Stimulated activated naive CD4-positive, alpha-beta T cell treated with Interleukin-2 at 50 U/mL for 16 hours (primary cell): Measurements from ENCODE around the gene ACYP1.

Experiments used
- DNase-seq: peaks from one replicate; lab custom pipeline; 2025; lab: John Stamatoyannopoulos, UW

The ACYP1 gene

GRCh38 chr14:75040507-75040906 lies 23.3 kb downstream of the ACYP1 start:
- no peak for DNase-seq

DNA sequence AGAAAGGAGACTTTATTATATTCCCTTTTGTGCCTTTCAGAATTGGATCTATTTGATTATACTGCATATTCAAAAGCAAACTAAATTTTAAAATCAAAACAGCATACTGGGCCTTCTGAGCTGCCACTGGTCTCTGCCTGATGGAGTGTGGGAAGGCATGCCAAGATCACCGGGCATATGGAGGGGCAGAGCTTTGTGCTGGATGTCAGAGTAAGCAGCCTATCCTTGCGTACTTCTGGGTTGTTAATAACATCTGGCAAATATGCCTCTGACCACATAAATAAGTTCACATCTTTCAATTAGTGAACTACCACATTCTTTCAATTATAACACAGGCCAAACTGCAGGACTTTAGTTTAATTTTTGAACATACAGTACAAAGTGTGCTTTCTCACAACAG lies 30.9 kb downstream of the ACYP1 start:
- no peak for DNase-seq

GRCh38 chr14:75030147-75030546 lies 33.7 kb downstream of the ACYP1 start:
- DNase-seq: no peak

DNA sequence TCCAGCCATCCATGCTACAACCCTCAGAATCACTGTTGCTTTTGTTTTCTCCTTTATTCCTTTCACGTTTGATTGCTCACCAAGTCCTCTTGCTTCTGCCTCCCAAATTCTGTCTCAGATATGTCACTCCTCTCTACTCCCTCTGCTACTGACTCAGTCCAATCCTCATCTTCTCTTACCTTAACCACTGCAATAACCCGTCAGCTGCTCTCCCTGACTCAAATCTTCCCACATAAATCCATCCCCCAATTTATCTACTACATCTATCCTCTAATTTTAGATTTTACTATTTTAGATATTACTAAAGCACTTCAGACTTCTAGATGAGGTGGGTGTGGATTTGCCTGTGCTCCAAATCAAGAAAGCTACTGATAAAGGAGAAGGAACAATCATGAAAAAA lies 37.9 kb downstream of the ACYP1 start:
- DNase-seq: no peak

DNA sequence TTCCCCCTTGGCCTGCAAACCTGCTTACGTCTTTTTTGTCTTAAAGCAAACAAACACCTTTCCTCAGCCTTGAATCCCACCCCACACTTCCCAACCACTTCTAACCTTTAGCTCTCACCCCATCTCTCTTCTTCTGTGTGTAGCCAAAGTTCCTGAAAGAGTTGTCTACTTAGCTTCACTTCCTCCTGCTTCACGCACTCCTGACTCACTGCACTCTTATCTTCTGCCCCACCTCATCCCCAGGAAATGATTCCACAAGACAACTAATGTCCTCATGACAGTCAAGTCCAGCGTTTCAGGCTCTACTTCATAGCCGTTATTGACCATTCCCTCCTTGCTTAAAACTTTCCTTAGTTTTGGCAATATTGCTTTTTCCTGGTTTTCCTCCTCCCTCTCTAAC lies 38.7 kb downstream of the ACYP1 start:
- DNase-seq: no peak

GRCh38 chr14:75023108-75023507 lies 40.7 kb downstream of the ACYP1 start:
- no peak for DNase-seq

DNA sequence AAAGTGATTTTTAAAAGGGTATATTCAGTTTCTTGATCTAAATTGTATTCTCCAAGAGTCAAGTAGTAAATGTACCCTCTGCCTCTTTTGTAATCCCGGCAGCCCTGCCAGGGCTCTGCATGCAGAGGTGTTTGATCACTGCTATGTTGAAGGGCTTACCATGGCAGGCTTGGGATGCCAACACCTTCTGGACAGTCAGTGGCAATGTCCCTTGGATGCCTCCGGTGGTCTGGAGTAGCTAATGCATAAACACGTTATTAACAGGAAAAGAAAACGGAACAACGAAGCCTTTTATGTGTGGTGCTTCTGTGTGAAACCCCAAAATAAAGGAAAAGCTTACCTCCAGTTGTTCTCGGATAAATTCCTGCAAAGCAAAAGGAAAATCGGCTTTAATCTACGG lies 41.2 kb downstream of the ACYP1 start:
- DNase-seq: no peak

GRCh38 chr14:75018694-75019093 lies 45.1 kb downstream of the ACYP1 start:
- DNase-seq: no peak

DNA sequence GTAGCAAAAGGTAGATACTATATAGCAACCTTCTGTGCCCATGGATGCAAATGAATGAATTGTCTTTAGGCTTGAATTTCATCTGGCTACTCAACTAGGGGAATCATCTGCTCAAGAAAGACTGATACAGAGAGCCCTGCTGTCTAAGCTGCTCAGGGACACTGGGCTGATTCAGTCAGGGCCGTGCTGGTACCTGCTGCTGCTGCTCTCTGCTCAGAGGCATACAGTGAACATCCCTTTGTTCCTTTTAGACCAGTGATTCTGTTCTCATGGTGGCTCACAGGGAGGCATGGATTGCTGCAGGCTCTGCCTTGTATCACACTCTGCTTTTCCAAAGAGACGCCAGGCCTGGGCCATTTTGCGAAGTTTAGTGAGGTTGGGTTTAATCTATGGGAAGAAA lies 47.0 kb downstream of the ACYP1 start:
- no peak for DNase-seq

- DNase-seq: no peak
Measured at GRCh38 chr14:75015496-75015895, 48.3 kb downstream of the ACYP1 start.

- DNase-seq: no peak
Measured at GRCh38 chr14:75013290-75013689, 50.5 kb downstream of the ACYP1 start.

DNA sequence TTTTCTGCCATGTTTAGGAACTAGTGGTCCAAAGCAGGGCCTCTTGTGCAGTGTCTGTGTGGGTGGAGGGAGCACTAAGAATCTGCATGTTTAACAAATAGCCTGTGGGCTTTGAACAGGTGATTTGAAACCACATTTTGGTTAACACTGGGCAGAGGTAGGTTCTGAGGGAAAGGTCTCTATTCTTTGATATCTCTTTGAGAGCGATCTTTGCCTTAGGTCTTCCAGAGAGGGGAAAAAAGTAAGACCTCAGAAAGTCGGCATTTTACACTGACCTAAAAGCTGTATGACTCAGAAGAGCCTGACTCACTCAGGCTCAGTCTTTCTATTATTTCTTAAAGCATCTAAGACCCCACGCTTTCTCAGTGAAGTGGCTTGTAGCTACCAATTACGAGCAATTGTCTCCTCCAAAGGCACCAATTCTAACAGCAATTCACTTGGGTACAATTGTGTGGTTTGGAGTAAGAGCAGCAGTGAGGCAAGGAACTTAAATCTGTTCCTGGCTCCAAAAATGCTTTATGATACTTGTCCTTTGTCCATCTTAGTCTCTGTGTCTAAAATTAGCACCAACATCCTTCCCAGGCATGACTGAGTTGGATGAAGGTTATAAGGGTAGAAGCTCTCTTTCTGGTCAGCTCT lies 52.3 kb downstream of the ACYP1 start:
- no peak for DNase-seq

DNA sequence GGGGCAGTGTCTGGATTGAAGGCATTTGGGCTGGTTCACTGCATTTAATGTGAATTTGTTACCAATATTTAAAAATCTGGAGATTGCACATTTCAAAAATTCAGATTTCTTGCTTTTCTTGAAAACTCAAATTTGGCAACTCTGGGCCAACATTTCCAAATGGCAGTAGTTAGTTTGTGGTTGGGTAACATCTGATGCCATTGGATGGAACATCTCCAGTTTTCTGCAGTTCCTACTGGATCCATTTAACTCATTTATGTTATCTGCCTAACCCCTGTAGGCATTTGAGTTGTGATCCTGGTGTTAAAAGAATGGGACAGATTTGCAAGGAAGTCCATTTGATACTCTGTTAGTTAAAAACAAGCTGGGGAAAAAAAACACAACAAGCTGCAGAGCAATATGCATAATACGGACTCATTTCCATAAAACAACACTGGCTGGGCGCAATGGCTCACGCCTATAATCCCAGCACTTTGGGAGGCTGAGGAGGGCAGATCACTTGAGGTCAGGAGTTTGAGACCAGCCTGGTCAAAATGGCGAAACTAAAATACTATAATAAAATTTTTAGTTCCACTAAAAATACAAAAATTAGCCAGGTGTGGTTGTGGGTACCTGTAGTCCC lies 53.2 kb downstream of the ACYP1 start:
- DNase-seq: no peak

DNA sequence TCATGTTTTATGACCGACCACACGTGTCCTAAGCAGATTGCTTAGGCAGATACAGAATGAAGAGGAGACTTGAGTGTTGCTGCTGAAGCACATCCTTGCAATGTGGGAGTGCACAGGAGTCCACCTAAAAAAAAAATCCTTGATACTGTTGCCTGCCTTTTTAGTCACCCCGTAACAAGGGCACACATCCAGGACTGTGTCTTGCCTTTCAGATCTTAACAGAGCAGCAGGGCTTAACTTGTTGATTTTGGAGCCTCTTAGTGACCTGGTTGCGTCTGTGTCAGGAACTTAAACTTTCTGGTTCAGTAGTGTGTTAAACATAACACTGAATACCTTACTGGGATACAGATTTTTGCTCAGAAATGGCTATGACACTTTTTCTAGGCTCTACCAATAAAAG lies 54.6 kb downstream of the ACYP1 start:
- DNase-seq: no peak

DNA sequence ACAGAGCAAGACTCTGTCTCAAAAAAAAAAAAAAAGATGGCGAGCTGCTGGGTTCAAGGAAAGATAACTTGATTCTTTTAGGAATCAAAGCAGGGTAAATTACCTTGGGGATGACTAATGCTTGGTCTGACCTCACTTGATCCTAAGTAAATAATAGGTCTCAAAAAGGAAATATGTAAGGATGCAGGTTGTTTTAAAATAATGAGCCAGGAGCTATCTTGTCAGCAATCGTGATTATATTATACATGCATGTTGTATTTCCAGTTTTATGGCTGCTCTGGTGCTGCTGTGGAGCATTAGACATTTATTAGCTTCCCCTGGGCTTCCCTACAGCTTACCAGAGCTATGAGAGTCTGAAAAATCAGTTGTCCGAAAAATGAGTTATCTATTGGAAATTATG lies 58.5 kb downstream of the ACYP1 start:
- DNase-seq: no peak

GRCh38 chr14:75003250-75004027 lies 60.4 kb downstream of the ACYP1 start:
- DNase-seq: no peak
